Epithelial cell of esophagus (primary cell): ENCODE measurements around the gene SLAMF6.
"Not testable (repeated sequence)": the region's sequence is repeated elsewhere in the genome, so short reads cannot be mapped to it uniquely, and the experiment has no call there.

ENCODE experiments used
- DNase-seq: peaks from one replicate; pipeline ENCODE4 v3.0.0; 2010; ENCODE audit warnings: low read depth
- H3K4me3 ChIP-seq: 2 replicates; pipeline ENCODE4 v1.5.1; 2011; ENCODE audit warnings: mild to moderate bottlenecking, low read length, control low read depth
- CTCF ChIP-seq: IDR thresholded peaks from 2 replicates; pipeline ENCODE4 v1.5.1; 2011; ENCODE audit warnings: low read depth, mild to moderate bottlenecking, low read length, control low read depth, inconsistent platforms; ENCODE audit not compliant: insufficient read depth; ENCODE audit errors: missing control alignments

Gene SLAMF6

DNA sequence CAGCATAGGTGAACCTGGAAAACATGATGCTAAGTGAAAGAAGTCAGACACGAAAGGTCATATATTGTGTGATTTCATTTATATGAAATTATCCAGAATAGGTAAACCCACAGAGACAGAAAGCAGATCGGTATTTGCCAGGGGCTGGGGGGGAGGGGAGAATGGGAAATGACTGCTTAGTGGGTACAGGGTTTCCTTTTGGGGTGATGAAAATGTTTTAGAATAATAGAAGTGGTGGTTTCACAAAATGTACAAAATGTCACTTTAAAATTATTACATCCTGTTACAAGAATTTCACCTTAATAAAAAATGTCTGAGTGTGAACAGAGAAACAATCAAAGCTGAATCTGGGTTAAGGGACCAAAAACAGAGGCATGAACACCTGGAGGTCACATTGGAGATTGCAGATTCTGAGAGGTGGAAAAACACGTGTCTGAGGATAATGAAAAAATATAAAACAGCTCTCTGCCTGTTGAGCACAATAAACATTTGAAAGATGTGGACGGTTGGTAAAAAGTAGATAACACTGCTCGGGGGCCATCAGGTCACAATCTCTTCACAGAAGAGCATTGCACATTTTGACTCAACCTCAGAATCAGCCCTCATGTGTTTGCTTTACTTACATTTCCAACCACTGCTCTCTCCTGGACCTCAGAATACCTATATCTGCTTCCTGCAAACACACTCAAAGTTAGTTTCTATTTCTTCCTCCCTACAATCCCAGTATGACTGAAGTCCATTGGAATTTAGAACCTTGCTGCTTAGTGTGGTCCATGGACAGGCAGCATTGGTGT is 3.2 kb downstream of the SLAMF6 start:
- no peak for TF ChIP-seq CTCF
- DNase-seq: peak; percentile 40
- no peak overlapping the region for H3K4me3 ChIP-seq

- not testable (repeated sequence) for H3K4me3 ChIP-seq, DNase-seq
These were observed 5.5 kb downstream of the SLAMF6 start for GRCh38 chr1:160517519-160517918.

- not testable (repeated sequence) for H3K4me3 ChIP-seq, DNase-seq
These were observed 7.1 kb downstream of the SLAMF6 start for GRCh38 chr1:160515908-160516307.

GRCh38 chr1:160504651-160505050 is 18.4 kb downstream of the SLAMF6 start:
- no peak overlapping the region for H3K4me3 ChIP-seq
- TF ChIP-seq CTCF: no peak

GRCh38 chr1:160503087-160503486 is 20.0 kb downstream of the SLAMF6 start:
- TF ChIP-seq CTCF: no peak
- DNase-seq: no peak
- H3K4me3 ChIP-seq: no peak overlapping the region

More at GRCh38 chr1:160504651-160505050, 18.4 kb downstream of the SLAMF6 start:
- no peak for DNase-seq

- H3K4me3 ChIP-seq: no peak overlapping the region
These were observed 22.6 kb downstream of the SLAMF6 start for GRCh38 chr1:160500321-160500990.

DNA sequence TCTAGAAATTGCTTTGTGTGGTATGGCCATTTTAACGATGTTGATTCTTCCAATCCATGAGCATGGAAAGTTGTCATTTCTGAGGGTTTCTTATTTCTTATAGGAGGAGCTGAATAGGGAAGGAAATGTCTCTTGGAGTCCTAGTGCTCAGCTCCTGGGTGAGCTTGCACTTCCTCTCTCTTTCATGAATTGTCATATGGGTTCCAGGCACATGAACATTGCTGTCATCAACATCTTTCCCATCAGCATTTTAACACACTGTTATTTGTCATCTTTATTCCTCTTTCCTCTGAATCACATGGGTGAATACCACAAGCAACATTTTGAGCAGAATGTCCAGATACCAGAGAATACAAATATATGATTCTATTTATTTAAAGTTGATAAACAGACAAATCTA is 23.4 kb downstream of the SLAMF6 start:
- DNase-seq: no peak
- no peak overlapping the region for H3K4me3 ChIP-seq
- no peak for TF ChIP-seq CTCF

More at GRCh38 chr1:160500321-160500990, 22.6 kb downstream of the SLAMF6 start:
- DNase-seq: no peak
- no peak for TF ChIP-seq CTCF

DNA sequence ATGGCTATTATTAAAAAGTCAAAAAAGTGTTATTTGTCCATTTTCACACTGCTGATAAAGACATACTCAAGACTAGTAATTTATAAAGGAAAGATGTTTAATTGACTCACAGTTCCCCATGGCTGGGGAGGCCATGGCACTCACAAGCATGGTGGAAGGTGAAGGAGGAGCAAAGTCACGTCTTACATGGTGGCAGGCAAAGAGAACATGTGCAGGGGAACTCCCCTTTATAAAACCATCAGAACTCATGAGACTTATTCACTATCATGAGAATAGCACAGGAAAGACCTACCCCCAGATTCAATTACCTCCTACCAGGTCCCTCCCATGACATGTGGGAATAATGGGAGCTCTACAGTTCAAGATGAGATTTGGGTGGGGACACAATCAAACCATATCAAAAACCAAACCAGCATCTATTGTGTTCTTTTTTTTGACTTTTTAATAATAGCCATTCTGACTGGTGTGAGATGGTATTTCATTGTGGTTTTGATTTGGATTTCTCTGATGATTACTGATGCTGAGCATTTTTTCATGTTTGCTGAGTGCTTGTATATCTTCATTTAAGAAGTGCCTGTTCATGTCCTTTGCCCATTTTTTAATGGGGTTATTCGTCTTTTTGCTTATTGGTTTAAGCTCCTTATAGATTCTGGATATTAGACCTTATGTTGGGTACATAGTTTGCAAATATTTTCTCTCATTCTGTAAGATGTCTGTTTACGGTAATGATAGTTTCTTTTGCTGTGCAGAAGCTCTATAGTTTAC is 24.6 kb downstream of the SLAMF6 start:
- not testable (repeated sequence) for DNase-seq, H3K4me3 ChIP-seq
